ENCODE results near the gene METTL16.

Gene METTL16

DNA sequence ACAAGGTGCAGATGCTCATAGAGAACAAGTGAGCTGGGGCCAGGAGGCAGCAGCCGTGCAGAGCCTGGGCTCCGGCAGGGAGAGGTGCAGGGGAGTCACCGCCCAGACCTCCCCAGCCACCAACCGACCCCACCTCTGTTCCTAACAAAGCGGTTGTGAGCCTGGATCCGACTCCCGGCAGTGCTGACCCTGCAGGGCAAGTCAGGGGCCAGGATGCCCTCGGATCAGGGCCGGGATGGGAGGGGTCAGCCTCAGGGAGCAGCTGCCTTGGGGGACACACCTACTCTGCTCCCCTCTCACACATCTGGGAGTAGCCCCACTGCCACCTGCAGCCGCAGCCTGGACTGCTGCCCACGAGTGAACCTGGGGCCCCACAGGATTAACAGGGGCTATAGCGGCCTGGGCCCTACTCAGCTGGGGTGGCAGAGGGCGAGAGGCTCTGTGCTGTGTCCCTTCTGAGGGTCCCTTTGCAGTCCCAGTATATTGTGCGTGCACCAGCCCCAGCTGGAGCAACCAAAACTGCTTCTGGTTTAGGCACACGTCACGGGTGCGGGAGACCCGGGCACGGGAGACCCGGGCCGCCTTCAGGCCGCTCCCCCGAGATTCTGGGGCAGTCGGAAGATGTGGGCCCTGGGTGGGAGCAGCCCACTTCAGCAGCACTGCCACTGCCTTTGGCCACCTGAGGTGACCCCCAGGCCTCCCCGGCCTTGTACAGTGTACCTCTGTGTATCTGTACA, 132.0 kb downstream of the METTL16 start:
- H3K4me2 ChIP-seq: no peak overlapping the region
- no peaks in the 10 kb centered on the region for H3K79me2 ChIP-seq (ENCODE audit: insufficient read depth, low read depth)
- H3K4me3 ChIP-seq (IDR thresholded peaks at IDR 0.05; ENCODE audit: insufficient read depth, low read depth, low read length): no peak overlapping the region
- H3K36me3 ChIP-seq (ENCODE audit: insufficient read depth): no peaks in the 10 kb centered on the region
- H2AFZ ChIP-seq (ENCODE audit: low read depth): no peak overlapping the region
- H3K27ac ChIP-seq: no peak overlapping the region
- no peak overlapping the region for H3K9ac ChIP-seq
- H3K27me3 ChIP-seq (ENCODE audit: insufficient read depth, low read depth): no peaks in the 10 kb centered on the region
- H3K4me1 ChIP-seq (ENCODE audit: low read depth, poor library complexity, severe bottlenecking): peaks cover 6% of the 10 kb centered on the region
- no peaks in the 10 kb centered on the region for H4K20me1 ChIP-seq (ENCODE audit: insufficient read depth)
- TF ChIP-seq, protein P1, sequence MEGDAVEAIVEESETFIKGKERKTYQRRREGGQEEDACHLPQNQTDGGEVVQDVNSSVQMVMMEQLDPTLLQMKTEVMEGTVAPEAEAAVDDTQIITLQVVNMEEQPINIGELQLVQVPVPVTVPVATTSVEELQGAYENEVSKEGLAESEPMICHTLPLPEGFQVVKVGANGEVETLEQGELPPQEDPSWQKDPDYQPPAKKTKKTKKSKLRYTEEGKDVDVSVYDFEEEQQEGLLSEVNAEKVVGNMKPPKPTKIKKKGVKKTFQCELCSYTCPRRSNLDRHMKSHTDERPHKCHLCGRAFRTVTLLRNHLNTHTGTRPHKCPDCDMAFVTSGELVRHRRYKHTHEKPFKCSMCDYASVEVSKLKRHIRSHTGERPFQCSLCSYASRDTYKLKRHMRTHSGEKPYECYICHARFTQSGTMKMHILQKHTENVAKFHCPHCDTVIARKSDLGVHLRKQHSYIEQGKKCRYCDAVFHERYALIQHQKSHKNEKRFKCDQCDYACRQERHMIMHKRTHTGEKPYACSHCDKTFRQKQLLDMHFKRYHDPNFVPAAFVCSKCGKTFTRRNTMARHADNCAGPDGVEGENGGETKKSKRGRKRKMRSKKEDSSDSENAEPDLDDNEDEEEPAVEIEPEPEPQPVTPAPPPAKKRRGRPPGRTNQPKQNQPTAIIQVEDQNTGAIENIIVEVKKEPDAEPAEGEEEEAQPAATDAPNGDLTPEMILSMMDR (conservative IDR thresholded peaks at IDR 0.05; ENCODE audit: low read depth, low read length): no peak

DNA sequence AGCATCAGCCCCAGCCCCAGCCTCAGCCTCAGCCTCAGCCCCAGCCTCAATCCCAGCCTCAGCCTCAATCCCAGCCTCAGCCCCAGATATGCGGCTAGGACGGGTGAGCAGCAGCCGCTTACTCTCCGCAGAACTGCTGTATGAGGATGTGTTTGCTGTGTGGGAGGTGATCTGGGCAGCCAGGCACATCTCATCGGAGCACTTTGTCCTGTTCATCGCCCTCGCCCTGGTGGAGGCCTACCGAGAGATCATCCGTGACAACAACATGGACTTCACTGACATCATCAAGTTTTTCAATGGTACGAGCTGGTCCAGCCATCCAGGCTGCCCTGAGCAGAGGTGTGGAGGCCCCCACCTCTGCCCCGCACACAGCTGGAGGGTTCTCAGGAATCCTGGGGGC, 132.8 kb downstream of the METTL16 start:
- H3K79me2 ChIP-seq (ENCODE audit: insufficient read depth, low read depth): no peaks in the 10 kb centered on the region
- H3K27ac ChIP-seq: no peak overlapping the region
- no peak overlapping the region for H3K9ac ChIP-seq

DNA sequence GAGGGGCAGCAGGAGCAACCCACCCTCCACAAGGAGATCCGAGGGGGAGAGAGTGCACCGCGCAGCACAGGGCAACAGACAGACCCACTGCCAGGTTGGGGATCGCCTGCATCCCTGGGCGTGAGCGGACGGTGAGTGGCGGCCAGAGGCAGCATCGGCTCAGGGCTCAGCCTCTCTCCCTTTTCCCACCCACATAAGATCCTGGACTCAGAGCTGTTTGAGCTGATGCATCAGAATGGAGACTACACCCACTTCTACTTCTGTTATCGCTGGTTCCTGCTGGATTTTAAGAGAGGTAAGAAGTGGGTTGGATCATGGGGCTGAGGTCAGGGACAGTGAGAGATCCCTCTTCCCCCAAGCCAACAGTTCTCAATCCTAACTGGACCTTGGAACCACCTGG, 134.0 kb downstream of the METTL16 start:
- Histone ChIP-seq H3K4me1 (ENCODE audit: low read depth, poor library complexity, severe bottlenecking) (peaks cover under 1% of the 10 kb centered on the region), H3K4me2 (no peak overlapping the region), H4K20me1 (ENCODE audit: insufficient read depth) (no peaks in the 10 kb centered on the region), H3K27me3 (ENCODE audit: insufficient read depth, low read depth) (no peaks in the 10 kb centered on the region), H3K79me2 (ENCODE audit: insufficient read depth, low read depth) (no peaks in the 10 kb centered on the region), H2AFZ (ENCODE audit: low read depth) (no peak overlapping the region), H3K9ac (no peak overlapping the region), H3K4me3 (IDR thresholded peaks at IDR 0.05; ENCODE audit: insufficient read depth, low read depth, low read length) (no peak overlapping the region), H3K36me3 (ENCODE audit: insufficient read depth) (no peaks in the 10 kb centered on the region), H3K27ac (no peak overlapping the region)
- TF ChIP-seq, protein P1 (conservative IDR thresholded peaks at IDR 0.05; ENCODE audit: low read depth, low read length): no peak

More for the DNA sequence above, 132.8 kb downstream of the METTL16 start:
- Histone ChIP-seq H3K4me2 (no peak overlapping the region), H3K4me1 (ENCODE audit: low read depth, poor library complexity, severe bottlenecking) (peaks cover 6% of the 10 kb centered on the region), H3K4me3 (IDR thresholded peaks at IDR 0.05; ENCODE audit: insufficient read depth, low read depth, low read length) (no peak overlapping the region), H4K20me1 (ENCODE audit: insufficient read depth) (no peaks in the 10 kb centered on the region), H3K36me3 (ENCODE audit: insufficient read depth) (no peaks in the 10 kb centered on the region), H3K27me3 (ENCODE audit: insufficient read depth, low read depth) (no peaks in the 10 kb centered on the region), H2AFZ (ENCODE audit: low read depth) (no peak overlapping the region)
- TF ChIP-seq, protein P1 (conservative IDR thresholded peaks at IDR 0.05; ENCODE audit: low read depth, low read length): no peak

DNA sequence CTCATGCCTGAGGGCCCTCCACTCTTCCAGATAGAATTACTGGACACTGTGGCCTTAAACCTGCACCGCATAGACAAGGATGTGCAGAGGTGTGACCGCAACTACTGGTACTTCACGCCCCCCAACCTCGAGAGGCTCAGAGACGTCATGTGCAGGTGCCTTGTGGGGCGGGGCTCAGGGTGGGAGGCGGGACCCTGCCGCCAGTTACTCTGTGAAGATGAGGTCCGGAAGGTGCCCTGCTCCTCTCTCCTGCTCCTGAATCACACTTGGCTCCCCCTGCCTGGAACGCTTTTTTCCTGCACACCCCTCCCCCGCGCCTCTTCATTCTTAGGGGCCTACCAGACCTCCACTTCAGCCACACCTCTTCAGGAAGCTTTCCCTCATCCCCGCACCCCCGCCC, 135.6 kb downstream of the METTL16 start:
- Histone ChIP-seq H3K4me3 (IDR thresholded peaks at IDR 0.05; ENCODE audit: insufficient read depth, low read depth, low read length) (no peak overlapping the region), H3K4me2 (no peak overlapping the region), H3K79me2 (ENCODE audit: insufficient read depth, low read depth) (no peaks in the 10 kb centered on the region), H4K20me1 (ENCODE audit: insufficient read depth) (no peaks in the 10 kb centered on the region), H3K9ac (no peak overlapping the region), H3K36me3 (ENCODE audit: insufficient read depth) (no peaks in the 10 kb centered on the region), H3K27ac (no peak overlapping the region), H2AFZ (ENCODE audit: low read depth) (no peak overlapping the region), H3K27me3 (ENCODE audit: insufficient read depth, low read depth) (no peaks in the 10 kb centered on the region), H3K4me1 (ENCODE audit: low read depth, poor library complexity, severe bottlenecking) (no peaks in the 10 kb centered on the region)
- TF ChIP-seq, protein P1 (conservative IDR thresholded peaks at IDR 0.05; ENCODE audit: low read depth, low read length): no peak

Measured in KMS-11 (cell line).